GM19468 (cell line): Measurements from ENCODE around the gene NXF3.
"Not testable (repeated sequence)": the region's sequence is repeated elsewhere in the genome, so short reads cannot be mapped to it uniquely, and the experiment has no call there.

Source experiments
- ATAC-seq: cut with Tn5 transposase; IDR thresholded peaks from one replicate; pipeline ENCODE4 v1.9.1; 2021; ENCODE audit warnings: mild to moderate bottlenecking, moderate library complexity, moderate number of reproducible peaks; ENCODE audit not compliant: unreplicated experiment; ENCODE audit errors: extremely low read depth

Gene NXF3

DNA sequence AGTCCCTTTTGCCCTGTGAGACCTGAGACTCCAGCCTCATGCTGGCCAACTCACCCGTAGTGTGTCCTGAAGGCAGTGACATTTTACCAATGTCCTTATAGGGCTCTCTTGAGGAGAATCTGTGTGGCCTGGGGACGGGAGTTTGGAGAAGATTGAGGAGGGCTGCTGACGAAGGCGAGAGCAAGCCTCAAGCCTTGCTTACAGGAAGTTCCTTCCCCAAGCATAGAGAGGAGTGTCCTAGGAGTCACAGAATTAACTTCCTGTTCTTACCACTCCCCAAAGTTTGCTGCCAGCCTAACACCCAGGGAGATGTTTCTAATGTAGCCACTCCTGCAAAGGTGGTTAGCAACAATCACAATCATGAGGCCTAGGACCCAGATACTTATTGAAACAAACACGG is at the start of gene NXF3:
Gene NXF3, minus strand, starts transcription at position 202 of the 400 bp plus-strand sequence. Its CDS starts 120 bp downstream, at position 82.
- no peak for ATAC-seq

DNA sequence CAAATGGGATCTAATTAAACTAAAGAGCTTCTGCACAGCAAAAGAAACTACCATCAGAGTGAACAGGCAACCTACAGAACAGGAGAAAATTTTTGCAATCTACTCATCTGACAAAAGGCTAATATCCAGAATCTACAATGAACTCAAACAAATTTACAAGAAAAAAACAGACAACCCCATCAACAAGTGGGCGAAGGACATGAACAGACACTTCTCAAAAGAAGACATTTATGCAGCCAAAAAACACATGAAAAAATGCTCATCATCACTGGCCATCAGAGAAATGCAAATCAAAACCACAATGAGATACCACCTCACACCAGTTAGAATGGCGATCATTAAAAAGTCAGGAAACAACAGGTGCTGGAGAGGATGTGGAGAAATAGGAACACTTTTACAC is 43.6 kb upstream of the NXF3 start:
- ATAC-seq = not testable (repeated sequence)

GRCh38 chrX:103124284-103124683 is 31.3 kb upstream of the NXF3 start:
- no peak for ATAC-seq

GRCh38 chrX:103120748-103121147 is 27.8 kb upstream of the NXF3 start:
- ATAC-seq = no peak

DNA sequence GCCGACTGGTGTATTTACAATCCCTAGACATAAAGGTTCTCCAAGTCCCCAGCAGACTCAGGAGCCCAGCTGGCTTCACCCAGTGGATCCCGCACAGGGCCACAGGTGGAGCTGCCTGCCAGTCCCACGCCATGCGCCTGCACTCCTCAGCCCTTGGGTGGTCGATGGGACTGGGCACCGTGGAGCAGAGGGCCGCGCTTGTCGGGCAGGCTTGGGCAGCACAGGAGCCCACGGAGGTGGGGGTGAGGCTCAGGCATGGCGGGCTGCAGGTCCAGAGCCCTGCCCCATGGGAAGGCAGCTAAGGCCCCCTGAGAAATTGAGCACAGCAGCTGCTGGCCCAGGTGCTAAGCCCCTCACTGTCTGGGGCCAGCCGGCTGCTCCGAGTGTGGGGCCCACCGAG is 24.0 kb upstream of the NXF3 start:
- not testable (repeated sequence) for ATAC-seq

DNA sequence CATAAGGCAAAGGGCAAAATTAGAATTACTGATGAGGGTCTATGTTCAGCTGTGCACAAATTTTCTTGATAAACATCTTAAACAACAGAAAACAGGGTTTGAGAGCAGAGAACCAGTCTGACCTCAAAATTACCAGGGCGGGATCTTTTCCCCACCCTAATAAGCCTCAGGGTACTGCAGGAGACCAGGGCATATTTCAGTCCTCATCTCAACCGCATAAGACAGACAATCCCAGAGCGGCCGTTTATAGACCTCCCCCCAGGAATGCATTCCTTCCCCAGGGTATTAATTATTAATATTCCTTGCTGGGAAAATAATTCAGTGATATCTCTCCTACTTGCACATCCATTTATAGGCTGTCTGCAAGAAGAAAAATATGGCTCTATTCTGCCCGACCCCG is 16.6 kb upstream of the NXF3 start:
- not testable (repeated sequence) for ATAC-seq

DNA sequence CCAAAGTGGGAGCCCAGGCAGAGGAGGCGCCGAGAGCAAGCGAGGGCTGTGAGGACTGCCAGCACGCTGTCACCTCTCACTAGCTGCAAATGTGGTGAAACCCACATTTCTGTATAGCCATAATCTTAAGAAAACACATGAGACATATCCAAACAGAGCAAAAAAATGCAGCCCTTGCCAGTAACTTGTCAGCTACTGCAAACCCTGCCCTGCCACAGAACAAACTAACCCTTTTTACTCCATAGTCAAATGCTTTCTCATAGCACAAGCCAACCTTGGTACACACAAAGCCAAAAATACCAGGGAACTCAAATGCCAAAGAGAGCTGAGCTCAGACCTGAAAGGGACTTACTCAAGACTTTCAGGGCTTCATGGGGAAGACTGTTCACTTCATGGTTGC is 14.9 kb upstream of the NXF3 start:
- no peak for ATAC-seq

GRCh38 chrX:103107227-103107737 is 14.3 kb upstream of the NXF3 start:
- ATAC-seq = not testable (repeated sequence)

- not testable (repeated sequence) for ATAC-seq
Observed at GRCh38 chrX:103104370-103104769, 11.4 kb upstream of the NXF3 start.

DNA sequence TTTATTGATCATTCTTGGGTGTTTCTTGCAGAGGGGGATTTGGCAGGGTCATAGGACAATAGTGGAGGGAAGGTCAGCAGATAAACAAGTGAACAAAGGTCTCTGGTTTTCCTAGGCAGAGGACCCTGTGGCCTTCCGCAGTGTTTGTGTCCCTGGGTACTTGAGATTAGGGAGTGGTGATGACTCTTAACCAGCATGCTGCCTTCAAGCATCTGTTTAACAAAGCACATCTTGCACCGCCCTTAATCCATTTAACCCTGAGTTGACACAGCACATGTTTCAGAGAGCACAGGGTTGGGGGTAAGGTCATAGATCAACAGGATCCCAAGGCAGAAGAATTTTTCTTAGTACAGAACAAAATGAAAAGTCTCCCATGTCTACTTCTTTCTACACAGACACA is 10.9 kb upstream of the NXF3 start:
- not testable (repeated sequence) for ATAC-seq

DNA sequence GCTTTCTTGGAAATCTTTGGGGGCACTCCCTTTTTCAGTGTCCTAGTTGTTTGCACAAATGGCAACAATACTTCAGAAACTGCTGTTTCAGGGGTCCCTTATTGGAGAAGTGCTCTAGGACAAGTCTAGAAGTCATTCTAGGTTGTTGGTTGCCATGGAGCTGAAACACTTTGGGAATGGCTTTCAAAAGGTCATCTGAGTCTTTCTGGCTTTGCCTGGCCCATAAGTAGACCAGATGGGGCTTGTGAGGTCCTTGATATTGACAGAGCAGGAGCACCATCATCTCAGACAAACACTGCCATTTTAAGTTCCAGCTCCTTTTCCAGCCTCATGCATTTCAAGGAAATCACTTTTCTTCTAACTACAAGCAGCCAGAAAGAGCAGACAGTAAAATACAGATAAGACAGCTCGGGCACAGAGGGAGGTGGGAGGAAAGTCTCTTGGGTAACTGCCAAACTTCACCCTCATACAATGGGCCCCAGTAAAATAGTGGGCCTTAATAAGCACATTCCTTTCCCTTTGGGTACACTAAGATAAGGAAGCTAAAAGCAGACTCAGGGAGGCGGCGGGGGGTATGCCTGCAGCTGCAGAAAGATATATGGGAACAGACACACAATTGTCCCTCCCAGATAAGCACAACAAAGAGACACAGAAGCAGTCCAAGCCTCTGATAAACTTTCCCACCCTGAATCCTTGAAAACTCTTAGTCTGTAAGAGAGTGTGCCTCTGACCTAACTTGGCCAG is 8.5 kb upstream of the NXF3 start:
- no peak for ATAC-seq

DNA sequence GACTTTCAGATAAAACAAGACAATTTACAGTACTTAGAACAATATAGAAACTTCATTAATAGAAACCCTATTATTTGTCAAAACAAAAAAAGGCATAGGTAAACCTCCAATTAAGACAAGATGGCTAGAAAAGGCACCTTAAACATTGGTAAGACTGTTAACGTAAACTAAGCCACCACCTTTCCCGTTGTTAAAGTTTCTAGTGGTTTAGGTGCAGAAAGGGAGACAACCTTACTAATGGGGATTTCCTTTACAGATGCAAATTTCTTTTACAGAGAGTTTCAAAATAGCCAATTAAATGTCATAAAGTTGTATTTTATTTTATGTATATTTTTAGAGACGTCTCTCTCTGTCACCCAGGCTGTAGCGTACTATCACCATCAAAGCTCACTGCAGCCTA is 7.5 kb upstream of the NXF3 start:
- ATAC-seq = no peak

GRCh38 chrX:103099691-103100090 is 6.7 kb upstream of the NXF3 start:
- no peak for ATAC-seq

DNA sequence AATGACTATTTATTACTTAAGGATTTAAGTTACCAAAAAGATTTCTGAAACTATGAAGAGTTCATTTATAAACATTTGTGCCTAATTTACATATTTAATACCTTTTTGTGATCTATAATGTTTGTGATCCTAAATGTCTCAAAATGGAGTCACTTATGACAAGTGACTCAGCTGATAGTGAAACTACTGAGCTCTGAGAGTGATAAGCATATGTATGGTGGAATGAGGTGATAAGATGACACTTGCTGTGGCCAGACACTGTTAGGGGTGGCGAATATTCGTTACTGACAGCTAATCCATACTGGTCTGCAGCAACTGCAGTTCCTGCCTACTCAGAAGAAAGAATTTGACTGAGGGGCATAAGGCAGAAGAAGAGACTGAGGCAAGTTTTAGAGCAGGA is 5.5 kb upstream of the NXF3 start:
- no peak for ATAC-seq

GRCh38 chrX:103081051-103081450 is 11.9 kb downstream of the NXF3 start:
- no peak for ATAC-seq

DNA sequence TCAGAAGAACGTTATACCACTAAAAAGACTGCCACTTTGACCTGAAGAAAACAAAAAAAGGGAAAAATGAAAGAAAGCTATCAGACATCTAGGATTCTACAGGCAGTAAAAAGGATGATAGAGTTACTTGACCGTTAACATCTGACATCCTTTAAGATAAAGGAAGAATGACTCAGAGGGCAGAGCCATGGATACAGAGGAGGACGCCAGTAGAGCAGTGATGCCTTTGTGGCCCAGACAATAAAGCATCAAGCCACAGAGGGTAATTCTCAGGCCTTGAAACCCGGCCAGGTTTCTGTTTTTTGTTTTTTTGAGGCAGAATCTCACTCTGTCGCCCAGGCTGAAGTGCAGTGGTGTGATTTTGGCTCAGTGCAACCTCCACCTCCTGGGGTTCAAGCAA is 19.5 kb downstream of the NXF3 start:
- no peak for ATAC-seq

DNA sequence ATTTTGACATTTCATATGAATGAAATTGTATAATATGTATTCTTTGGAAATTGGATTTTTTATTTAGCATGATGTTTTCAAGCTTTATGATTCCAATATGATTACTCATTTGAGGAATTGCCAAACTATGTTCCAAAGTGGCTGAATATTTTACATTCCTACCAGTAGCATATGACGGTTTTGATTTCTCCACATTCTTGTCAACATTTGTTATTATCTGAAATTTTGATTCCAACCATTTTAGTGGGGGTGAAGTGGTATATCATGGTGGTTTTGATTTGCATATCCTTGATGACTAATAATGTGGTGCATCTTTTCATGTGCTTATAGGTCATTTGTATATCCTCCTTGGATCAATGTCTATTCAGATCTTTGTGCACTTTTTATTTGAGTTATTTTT is 26.3 kb downstream of the NXF3 start:
- no peak for ATAC-seq

DNA sequence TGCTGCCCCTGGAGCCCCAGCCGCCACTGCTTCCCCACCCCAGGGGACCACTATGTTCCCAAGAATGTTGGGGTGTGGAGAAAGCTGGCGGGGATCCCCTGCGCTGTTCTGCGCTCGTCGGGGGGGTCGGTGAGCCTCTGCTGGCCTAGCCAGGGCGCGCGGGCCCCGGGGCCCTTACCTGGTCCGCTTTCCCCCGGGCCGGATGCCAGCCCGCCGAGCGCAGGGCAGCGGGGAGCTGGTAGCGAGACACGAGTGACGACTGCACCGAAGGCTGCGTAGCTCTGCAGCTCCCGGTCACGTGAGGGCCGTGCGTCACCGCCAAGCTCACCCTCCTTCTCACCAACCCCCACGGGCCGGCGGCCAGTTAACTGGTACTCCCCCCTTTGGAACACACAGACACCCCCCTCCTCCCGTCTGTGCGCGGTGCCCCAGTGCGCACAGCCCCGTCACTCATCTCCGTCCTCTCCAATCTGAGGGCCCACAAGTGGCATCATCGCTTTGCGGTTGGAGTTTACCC is 29.0 kb downstream of the NXF3 start, which contains the start of gene BEX1:
Gene BEX1, minus strand, starts transcription at position 254 of the 517 bp plus-strand sequence. CDS start 897 bp downstream, outside the sequence.
- no peak for ATAC-seq

DNA sequence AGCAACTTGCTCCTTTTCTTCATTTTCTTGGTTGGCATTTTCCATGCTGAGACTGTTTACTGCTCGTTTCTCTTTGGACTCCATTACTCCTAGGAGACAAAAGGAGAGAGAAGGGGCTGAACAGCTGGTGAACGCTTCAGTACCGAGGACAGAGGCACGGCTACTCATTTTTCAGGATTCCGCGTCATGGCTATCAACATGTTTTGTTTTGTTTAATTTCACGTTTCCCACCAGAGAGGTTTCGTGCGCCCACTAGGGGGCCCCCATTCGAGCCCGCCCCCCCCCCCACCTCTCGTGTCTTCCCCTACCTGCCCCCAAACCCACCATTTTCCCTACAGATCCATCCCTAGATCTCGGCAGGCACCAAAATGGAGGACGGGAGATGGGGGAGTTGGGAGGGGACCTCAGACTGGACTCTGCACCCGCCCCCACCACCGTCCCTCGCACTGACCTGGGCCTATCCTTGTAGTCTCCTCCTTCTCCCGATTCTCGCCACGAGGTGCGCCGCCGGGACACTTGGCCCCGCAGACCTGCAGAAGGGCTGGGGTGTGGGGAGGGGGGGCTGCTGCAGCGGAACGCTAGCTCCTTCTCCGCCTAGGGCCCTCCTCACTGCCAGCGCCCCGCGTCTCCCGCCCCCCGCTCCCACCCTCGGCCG is 29.6 kb downstream of the NXF3 start:
- ATAC-seq = no peak

DNA sequence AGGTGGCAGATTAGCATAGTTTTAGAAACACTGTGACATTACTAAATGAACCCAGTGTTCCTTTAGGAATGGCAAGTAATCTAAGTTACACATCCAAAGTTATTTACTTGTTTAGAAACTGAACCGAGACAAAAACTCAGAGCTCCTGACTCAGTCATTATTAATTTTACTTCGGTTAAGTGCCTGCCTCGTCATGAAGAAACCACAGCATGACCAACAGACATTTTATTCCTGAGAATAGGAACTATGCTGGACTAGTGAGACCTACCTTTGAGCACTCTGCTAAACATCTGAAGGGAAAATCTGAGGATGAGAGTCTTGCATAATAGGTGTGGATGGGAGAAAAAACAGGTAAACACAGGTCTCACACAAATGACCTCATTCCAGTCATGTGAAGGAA is 31.5 kb downstream of the NXF3 start:
- ATAC-seq = no peak

DNA sequence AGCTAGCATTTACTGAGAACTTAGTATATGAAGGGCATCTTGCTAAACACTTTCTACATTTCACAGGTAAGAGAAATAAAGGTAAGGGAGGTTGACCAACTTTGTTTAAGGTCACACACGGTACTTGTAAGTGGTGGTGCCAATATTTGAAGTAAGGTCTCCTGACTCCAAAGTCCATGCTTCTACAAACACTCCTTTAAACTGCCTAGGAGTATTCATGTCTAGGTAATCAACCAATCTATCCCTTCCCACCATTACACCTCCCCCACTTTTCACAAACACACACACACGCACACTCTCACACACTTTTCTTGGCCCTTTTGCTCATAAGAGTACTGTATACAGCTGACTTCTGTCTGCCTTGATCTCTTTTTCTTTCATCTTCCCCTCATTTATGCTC is 36.0 kb downstream of the NXF3 start:
- ATAC-seq = no peak
